Skeletal muscle cell (primary cell): ENCODE measurements around the gene XBP1.
"Not testable (repeated sequence)": the region's sequence is repeated elsewhere in the genome, so short reads cannot be mapped to it uniquely, and the experiment has no call there.

ENCODE experiments used
- DNase-seq: peaks from one replicate; pipeline ENCODE4 v3.0.0-alpha.2; 2010; ENCODE audit warnings: low read depth
- H3K4me3 ChIP-seq: 2 replicates; pipeline ENCODE4 v1.5.1; 2011; ENCODE audit warnings: low read depth, mild to moderate bottlenecking, control low read depth, low read length, moderate library complexity

Gene XBP1

DNA sequence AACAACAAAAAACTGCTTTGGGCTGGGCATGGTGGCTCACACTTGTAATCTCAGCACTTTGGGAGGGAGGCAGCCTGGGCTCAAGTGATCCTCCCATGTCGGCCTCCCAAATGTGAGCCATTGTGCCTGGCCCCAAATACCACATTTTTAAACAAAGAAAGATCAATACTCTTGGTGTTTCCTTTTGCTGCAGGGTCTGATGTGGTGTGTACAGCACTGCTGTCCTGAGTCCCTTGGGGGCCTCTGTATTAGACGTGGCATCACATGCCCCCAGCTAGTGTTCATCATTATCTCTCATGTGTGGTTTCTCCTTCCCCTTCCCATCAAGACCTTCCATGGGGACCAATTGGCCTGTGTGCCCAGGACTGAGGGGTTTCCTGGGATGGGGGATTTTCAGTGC, 20.5 kb upstream of the XBP1 start:
- no peak for DNase-seq
- no peak overlapping the region for H3K4me3 ChIP-seq

DNA sequence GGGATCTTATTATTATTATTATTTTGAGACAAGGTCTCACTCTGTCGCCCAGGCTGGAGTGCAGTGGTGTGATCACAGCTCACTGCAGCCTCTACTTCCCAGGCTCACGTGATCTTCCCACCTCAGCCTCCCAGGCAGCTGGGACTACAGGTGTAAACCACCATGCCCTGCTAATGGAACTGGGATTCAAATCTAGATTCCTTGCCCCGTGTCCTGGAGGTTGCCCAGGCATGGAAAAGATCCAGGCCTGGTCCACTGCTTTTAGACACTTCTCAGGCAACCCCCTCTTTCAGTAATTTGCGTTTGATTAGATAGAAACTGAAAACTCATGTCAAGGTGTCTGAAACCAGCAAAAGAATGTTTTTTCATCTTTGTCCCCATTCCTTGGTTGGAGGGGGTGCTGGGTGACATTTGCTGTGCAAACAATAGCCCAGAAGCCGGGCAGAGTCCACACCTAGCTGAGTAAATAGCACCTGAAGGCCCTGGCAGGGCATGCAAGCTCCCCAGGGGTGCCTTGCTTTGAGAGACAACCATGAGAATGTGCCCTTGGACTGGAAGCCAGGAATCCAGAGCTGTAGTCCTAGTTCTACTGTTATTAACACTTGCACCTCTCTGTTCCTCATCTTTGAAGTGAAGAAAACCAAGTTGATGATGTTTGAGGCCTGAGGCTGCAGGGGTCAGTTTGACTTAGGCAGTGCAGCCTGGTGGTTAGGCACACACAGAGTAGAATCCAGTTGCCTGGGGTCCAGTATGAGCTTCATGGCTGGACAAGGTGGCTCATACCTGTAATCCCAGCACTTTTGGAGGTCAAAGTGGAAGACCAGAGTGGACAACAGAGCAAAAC, 19.1 kb upstream of the XBP1 start:
- no peak overlapping the region for H3K4me3 ChIP-seq
- DNase-seq = no peak

DNA sequence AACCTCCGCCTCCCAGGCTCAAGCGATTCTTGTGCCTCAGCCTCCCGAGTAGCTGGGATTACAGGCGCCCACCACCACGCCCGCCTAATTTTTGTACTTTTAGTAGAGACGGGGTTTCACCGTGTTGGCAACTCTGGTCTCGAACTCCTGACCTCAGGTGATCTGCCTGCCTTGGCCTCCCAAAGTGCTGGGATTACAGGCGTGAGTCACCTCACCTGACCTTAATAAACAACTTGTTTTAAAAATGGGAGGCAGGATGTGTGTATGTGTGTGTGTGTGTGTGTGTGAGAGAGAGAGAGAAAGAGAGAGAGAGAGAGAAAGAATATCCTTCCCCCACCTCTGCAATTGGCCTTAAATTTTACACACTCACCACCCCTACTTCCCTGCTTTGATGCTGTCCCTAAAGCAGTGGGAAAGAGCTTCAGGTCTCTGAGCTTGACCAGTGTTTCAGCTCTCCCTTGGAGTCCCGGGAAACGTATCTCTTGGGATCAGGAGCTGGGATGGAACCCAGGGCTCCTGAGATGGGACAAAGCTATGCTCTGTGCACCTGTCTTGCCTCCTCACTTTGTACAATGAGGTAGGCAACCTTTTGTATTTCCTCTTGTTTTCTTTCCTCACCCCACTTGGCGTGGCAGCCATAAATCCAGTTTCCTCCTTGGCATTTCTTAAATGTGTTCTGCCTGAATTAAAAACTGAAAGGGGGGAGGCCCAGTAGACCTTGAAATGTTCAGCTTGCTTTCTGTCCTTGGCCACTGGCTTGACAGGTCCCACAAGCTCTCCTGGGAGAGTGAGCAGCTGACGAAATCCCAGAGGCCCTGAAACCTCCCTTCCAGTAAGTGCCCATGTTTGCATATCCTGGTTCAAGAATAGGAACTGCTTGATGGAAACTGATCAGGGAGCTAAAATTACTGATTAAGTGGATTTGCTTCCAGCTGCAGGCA, 17.8 kb upstream of the XBP1 start:
- DNase-seq = no peak
- H3K4me3 ChIP-seq = no peak overlapping the region

DNA sequence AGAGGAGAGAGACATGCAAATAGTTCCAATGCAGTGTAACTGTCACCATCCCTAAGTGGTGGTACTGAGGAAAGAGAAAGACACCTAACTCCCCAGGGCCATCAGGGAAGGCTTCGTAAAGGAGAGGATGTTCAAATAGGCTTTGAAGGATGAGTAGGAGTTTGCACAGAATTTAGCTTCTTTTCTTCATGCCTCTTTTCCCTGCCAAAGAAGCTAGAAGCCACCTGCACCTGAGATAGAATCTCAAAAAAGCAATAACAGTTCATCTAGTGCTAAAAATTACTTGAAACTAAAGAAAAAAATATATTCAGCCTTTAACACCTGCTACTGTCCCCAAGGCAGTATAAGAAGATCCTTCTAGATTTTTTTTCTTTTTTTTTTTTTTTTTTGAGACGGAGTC, 16.7 kb upstream of the XBP1 start:
- DNase-seq = no peak
- H3K4me3 ChIP-seq = no peak overlapping the region

DNA sequence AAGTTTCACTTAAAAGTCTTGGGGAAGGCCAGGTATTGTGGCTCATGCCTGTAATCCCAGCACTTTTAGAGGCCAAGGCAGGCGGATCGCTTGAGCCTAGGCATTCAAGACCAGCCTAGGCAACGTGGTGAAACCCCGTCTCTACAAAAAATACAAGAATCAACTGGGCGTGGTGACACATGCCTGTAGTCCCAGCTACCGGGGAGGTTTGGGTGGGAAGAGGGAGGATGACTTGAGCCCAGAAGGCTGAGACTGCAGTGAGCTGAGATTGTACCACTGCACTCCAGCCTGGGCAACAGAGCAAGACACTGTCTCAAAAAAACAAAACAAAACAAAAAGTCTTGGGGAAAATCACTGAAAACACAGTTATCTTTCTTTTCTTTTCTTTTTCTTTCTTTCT, 15.4 kb upstream of the XBP1 start:
- DNase-seq = no peak
- no peak overlapping the region for H3K4me3 ChIP-seq

DNA sequence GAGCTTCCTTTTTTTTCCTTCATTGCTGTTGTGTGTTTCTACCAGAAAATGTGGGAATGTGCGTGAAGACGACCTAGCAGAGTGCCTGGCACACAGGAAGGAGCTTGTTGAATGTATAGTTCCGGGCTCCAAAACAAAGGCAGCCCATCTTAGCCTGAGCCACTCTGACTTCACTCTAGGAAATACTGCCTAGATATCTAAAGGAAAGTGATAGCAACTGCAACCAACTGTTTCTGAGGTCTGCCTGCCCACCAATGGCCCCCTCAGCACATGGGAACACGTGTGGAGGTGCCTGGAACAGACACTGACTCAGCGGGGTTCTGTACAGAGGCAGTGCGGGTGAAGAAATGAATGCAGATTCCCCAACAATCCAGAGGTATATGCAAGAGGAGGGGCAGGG, 14.7 kb upstream of the XBP1 start:
- H3K4me3 ChIP-seq = no peak overlapping the region
- no peak for DNase-seq

DNA sequence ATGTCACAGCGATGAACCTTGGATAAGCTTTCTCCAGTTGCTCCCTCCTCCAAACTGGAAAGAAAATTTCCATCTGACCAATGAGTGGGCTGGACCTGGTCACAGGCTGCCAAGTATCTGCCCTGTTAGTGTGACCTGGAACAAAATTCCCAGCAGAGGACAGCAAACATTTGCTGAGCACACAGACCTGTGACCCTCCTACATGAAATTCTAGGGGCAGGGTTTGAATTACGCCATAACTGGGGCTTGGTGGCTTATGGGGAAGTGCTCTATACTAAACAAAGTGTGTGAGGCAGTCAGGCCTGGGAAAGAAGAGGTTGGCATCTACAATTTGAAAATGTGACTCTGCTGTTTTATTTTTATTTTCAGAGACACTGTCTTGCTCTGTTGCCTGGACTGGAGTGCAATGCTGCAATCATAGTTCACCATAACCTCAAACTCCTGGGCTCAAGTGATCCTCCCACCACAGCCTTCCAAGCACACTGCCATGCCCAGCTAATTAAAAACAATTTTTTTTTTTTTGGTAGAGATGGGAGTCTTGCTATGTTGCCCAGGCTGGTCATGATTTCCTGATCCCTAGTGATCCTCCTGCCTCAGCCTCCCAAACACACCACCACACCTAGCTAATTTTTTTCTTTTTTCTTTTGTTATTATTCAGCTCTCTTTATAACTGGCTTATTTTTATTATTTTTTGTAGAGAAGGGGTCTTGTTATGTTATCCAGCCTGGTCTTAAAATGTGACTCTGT, 13.6 kb upstream of the XBP1 start:
- no peak overlapping the region for H3K4me3 ChIP-seq

DNA sequence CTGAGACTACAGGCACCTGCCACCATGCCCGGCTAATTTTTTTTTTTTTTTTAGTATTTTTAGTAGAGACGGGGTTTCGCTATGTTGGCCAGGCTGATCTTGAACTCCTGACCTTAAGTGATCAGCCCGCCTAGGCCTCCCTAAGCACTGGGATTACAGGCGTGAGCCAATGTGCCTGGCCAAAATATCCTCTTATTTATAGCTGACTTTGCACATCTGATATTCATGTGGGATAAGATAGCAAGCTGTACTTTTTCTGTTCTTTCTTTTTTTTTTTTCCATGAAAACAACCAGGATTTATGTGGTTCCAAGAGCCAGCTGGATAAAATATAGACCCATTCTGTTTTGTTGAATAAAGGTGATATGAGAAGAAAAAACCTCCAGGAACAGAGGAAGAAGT, 12.1 kb upstream of the XBP1 start:
- no peak overlapping the region for H3K4me3 ChIP-seq
- DNase-seq = no peak

More for the DNA sequence above, 13.6 kb upstream of the XBP1 start:
- no peak for DNase-seq

DNA sequence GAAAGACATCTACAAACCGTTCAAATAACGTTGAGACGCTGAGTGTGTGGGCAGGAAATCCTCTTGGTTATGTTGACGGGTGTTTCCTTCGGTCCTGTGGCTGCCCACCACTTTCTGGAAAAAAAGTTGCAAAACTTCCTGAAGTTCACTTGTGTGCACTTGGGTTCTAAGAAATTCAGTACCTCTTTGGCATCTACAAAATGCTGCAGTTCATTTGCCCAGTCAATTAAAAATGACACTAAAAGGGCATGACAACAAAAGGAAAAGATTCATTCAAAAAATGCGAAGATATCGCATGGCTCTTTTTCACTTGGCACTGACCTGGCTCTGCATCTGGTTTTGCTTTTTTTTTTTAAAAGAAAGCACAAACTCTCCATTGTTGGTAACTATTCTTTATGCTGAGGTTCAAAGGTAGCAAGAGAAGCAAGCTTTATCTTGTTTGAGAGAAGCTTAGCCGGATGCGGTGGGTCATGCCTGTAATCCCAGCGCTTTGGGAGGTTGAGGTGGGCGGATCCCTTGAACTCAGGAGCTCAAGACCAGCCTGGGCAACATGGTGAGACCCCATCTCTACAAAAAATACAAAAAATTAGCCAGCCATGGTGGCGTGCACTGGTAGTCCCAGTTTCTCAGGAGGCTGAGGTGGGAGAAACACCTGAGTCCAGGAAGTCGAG, 10.6 kb upstream of the XBP1 start:
- no peak overlapping the region for H3K4me3 ChIP-seq
- DNase-seq = no peak

DNA sequence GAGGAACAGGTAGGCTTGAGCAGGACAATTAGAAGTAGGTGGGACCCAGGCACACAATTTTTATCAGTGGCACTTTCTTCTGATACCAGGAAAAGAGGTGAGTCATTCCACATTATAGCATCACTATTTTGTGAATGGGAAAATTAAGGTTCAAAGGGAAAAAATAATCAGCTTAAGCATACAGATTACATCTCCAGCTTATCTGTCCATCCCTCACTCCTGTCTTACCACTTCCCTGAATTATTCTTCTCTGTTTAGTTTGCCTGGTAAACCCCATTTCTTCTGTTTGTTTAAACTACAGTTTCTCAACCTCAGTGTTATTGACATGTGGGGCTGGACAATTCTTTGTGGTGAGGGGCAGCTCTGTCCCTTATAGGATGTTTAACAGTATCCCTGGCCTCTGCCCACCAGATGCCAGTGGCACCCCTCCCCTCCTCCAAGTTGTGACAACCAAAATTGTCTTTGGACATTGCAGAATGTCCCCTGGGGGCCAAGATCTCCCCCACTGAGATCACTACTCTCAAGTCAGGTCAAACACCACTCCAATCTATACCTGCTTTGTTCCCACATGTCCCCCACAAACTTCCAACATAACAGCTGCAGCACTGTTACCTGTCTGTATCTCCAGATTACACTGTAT, 8.5 kb upstream of the XBP1 start:
- DNase-seq = no peak
- no peak overlapping the region for H3K4me3 ChIP-seq

DNA sequence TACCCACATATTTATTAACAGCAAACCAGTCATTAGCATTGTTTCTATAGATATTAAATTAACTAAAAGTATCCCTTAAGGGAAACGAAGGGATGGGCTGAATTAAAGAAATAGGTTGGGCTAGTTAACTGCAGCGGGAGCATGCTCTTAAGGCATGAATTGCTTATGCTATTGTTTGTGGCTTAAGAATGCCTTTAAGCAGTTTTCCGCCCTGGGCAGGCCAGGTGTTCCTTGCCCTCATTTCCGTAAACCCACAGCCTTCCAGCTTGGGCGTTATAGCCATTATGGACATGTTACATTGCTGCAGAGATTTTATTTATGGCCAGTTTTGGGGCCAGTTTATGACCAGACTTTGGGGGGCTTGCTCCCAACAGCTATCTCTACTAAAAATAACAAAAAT, 5.1 kb upstream of the XBP1 start:
- H3K4me3 ChIP-seq, DNase-seq: not testable (repeated sequence)

DNA sequence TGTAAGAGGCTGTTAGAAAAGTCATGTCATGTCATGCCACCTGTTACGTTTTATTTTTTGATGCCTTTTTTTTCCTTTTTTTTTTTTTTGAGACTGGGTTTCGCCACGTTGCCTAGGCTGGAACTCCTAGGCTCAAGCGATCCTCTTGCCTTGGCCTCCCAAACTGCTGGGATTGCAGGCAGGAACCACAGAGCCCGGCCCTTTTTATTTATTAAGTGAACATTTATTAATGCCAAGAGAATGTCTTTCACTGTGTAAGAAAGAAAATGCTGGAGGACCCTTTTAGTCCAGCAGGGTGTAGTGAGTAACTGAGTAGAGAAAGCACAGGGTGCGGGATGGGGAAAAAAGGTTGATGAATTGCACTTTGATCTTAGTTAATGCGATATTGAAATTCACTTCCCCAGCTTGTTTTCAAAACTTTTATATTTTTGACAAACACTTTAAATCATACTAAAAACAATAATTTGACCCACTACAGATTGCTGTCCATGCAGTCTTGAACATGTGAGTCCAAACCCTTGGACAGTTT, 2.3 kb upstream of the XBP1 start:
- DNase-seq = no peak
- H3K4me3 ChIP-seq = no peak overlapping the region

DNA sequence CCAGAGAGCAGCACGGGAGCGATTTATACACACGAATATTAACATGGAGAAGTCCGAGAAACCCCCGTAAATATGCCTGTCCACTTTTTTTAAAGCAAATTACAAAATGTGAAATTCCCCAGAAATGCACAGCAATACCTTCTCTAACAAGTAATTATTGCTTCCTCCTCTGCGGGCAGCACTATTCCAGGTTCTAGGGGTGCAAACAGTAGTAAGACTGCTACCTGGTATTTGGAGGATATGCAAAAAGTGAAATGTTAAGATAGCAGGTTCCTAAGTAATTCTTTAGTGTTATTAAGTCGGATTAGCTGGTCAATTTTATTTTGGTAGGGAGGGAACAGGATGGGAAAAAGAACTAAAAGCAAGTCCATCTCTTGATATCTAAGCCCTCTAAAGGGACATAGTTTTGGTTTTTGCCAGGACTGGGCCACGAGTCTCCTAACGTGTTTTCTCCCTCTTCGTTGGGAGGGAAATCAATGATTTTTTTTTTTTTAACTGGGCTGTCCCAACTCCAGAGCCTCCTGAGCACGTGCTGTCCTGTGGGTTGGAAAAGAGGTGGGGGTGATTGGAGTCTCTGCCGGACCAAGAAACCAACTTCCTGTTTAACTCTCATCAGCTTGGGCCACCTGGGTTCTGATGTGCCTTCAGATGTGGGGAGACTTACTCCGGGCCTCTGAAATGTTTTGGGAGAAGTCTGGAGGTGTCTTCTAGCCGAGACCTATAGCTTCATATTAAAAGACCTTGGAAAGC, 1.7 kb upstream of the XBP1 start:
- DNase-seq = no peak
- H3K4me3 ChIP-seq = peak overlapping the region; percentile 27

DNA sequence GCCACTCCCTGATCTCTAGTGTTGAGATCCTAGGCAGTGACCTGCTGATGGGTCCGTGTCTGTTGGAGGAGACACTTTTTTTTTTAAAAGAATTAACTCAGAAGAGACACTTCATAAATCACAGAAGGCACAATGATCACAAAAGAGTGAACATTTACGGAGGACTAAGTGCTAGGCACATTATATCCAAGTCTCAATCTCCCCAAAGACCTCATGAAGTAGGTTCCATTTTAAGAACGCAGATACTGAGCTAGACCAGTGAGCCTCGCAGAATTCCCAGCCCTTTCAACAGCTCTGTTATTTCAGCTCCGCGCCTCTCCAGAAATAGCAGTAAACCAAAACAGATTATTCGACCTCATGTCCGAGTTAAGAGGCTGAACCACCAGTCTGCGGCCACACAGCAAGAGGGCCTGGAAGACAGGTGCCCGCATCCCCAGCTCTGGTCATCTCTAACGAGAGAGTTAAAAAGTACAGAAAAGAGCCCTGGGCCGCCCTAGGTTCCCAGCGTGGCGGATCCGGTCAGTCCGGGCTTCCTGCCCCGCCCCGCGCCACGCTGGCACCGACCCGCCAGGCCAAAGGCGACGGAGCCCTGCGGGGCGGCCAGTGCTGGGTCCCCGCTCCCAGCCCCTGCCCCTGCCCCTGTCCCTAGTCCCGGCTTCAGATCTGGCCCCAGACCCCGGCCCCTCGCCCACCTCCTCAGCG, 612 bp downstream of the XBP1 start:
- peak overlapping the region; percentile 78 for H3K4me3 ChIP-seq
- DNase-seq = peak; percentile 21

DNA sequence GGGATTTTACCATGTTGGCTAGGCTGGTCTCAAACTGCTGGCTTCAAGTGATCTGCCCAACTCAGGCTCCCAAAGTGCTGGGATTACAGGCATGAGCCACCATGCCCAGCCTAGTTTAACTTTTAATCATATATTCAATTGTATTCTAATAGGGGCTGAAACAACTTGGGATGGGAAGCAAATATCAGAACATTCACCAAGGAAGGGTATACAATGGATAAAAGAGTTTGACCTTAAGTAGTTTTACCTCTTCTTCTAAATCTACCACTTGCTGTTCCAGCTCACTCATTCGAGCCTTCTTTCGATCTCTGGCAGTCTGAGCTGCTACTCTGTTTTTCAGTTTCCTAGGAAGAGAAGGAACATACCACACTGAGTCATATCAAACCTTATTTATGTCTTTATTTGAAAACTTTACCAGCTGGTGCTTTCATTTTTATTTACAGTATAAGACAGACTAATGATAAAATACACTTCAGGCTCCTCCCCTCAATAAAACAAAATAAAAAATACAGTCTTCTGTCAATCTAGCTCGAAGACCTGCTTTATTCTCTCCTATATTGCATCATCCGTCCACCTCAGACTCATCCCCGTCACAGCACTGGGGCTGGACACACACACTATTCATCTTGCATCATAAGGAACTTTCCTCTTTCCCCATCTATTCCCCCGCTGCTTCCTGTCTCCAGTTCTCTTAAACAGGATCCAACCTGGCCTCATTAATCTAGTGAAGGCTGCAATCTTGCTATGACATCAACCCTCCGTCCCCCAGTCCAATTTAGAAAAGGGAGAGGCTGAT, 1.4 kb downstream of the XBP1 start:
- peak overlapping the region; percentile 78 for H3K4me3 ChIP-seq
- peak; percentile 88 for DNase-seq

DNA sequence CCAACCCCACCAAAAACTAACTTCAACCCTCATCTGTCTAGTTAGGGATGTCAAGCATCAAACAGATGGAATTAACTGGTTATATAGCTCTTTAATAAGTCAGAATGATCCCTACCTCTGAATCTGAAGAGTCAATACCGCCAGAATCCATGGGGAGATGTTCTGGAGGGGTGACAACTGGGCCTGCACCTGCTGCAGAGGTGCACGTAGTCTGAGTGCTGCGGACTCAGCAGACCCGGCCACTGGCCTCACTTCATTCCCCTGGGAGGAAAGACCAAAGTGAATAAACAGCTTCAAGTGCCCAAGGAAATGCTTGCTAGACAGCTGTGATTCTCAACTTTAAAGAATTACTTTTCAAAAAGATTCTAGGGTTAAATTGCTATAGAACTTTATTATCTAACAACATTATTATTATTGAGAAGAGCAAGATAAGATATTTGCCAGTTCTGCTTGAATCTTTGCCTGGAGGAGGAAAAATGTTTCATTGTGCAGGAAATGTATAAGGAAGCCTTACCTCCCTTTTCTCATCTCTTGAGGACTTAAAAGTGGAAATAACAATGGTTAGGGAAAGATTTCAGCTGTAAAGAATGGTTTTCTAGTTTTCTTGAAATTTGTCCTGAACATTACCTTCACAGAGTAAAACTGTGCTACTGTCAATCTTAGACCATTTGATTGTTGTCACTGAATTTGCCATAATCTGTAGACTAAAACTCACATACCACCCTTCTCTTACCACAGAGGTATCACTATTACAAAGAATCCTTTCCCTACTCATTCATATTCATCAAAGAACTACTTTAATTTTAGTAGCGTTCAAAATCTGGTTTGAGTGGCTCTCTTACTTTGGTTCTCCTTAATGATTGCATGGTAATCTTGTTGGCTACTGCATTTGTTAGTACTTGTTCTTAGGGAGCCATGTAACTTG, 4.2 kb downstream of the XBP1 start:
- H3K4me3 ChIP-seq = no peak overlapping the region
- DNase-seq = no peak
